Activated CD8-positive, alpha-beta memory T cell treated with anti-CD3 and anti-CD28 coated beads, Interleukin-2, amount 50 U/mL, for 24 hours (primary cell): ENCODE results near the gene SPAG17.

Source experiments
- DNase-seq: peaks from one replicate; pipeline ENCODE4 v3.0.0-alpha.2; 2020; ENCODE audit errors: extremely low read depth

The SPAG17 gene

DNA sequence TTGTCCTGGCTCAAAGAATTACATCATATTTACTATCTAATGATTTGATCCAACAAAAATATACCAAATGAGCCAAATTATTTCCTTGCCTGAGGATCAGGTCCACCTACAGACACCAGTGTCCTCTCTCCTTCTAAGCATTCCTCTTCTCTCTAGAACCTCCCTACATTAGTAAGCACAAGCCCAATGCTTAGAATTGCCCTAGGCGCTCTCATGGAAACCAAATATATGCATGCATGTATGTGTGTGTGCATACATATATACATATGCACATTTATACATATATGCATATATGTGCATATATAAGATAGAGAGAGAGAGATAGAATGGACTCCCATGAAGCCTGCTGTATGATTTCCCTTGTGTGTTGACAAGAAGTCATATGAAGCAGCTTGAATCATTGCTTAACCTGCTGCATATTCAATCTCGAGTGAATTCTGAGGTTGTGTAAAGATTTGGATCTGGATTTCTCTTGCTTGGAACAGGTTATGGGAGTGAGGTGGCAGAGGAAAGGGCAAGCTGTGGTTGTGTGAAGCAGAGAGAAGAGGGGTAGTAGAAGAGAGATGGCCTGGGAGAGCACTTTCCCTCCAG lies 66.1 kb downstream of the SPAG17 start:
- no peak for DNase-seq

DNA sequence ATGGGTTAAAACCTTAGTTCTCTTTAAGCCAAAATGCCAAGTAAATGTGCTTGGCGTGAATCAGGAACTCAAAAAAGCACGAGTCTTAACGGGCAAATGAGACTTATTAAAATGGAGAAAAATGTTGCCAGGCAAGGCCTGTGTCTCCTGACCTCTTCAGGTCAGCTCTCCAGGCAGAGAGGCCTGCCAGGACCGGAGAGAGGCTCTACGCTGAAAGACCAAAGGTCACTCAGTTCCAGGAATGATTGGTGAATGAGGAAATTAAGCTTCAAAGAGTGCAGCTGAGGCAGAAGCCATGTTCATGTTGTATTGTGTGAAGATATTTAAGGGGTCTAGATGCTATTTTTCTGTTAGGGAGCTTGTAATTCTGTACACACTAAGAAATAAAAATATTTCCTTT lies 66.6 kb downstream of the SPAG17 start:
- DNase-seq: no peak

DNA sequence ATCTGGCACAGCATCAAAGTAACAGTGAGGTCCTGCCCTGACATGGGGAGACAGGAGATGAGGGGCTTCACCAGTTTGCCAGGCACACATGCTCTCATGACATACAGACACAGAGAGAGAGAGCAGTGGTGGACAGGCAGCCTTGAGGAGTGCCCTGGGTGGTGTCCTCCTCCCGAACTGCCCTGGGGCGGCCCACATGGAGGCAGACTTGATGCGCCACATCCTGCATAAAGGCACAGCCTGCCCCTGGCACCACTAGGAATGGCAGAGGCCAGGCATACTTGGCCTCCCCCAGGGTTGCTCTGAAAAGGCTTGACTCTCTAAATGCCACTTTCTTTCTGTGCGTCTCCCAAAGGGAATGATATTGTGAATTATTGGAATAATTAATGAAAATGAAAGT lies 67.5 kb downstream of the SPAG17 start:
- DNase-seq: no peak

DNA sequence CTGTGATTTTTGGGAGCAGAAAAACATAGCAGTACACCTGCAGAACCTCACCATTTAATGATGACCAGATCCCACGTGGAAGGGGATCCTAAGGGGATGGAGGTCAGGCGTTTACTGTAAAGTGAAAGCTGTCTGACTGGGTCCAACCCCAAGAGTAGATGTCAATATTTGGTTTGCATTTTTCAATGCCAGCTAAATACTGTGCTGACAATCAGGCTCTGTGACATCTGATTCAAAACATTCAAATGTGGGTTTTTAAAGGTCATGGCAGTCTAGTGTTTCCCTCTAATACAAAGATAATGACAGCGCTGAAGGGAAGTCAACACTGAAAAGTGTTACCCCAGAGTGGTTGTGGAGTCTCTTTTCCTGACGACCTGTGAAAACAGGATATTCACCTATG lies 68.1 kb downstream of the SPAG17 start:
- no peak for DNase-seq

DNA sequence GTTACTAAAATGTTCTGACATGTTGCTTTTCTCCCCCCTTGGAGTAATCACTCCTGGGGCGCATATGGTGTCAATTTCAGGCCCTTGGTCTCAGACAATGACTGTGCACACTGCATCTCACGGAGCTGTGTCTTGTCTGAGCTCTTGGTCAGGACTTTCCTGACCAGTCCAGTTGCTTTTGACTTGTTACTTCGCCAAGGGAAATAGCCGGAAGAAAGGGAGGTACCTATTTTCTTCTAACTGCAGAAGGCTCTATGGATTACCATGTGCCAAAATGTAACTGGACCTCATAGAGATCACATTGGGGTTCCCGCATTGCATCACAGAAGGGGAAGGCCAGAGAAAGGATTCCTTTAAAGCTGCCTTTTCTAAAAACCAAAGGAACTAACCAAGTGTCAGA lies 68.6 kb downstream of the SPAG17 start:
- DNase-seq: no peak

DNA sequence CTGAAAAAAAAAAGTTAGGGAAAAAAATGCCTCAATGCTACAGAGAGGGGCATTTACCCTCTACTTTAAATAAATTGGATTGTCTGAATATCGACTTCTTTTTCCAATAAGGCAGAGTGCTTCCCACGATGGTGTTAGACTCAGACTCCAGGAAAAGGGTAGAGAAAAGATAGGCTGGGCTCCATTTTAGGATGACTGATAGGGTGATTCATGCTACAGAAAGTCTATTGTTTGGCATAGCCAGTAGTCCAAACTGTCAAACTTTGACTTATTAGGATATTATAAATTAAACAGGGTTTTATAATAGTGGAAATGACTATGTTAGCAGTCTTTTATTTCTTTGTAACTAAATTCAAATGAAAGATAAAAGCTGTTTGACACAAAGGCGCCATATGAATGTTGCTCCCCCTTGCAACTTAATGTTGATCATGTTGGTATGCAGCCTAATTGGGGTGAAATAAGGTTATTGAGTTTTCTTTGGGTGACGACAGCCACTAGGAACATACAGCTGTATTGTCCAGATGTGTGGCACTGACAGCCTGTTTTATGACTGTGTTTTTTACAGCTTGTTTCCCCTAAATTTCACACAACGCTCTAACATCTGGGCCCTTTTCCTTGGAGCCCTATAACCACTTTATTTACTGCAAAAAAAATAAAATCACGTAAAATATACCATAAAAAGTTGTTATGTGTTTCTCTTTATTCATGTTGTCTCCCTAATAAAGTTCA lies 69.3 kb downstream of the SPAG17 start:
- DNase-seq: no peak

DNA sequence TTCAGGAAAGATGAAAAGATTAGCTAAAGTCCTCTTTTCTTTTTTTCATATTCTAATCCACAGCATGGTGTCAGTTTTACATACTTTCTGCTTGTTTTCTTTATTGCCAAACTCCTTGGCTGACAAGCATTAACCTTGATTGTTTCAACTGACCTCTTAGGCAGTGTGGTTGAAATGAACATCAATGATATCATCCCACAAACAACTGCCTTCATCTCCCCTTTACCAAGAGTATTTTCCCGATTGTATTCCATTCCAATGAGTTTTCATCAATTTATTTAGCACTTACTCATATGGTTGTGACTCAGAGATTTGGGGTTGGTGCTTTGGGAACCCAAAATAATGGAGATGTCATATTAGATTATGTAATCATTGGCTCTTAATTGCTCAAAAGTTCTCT lies 71.8 kb downstream of the SPAG17 start:
- DNase-seq: no peak

DNA sequence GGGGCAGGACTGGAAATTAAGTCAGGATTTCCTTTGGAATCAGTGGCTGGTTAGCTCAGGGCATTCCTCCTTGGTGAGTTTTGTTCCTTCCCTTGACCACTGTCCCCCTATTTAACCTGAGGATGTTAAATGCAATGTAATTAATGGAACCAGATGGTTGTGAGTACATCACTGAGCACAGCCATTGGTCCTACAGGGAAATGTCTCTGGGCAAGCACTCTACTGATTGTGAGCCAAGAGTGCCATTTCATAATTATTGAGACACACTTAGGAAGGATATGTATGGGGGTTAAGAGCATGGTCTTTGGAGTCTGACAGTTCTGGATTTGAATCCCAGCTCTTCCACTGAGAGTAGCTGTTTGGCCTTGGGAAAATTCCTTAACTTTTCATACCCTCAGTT lies 74.4 kb downstream of the SPAG17 start:
- no peak for DNase-seq

DNA sequence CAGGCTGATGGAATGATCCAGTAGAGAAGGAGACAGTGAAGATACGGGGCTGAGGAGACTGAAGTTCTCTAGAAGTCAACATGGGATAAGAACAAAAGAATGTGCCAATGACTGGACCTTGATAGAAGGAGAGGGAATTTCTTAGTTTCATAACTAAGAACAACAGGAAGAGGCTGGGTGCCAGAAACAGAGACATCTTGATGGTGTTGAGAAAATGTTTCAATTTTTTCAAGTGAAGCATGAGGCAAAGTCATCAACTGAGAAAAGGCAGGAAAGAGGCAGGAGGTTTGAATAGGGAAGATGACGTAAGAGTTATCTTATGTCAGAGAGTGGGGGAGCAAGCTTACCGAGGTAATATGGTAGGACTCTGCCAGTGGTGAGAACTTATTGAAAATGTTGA lies 80.1 kb downstream of the SPAG17 start:
- no peak for DNase-seq

DNA sequence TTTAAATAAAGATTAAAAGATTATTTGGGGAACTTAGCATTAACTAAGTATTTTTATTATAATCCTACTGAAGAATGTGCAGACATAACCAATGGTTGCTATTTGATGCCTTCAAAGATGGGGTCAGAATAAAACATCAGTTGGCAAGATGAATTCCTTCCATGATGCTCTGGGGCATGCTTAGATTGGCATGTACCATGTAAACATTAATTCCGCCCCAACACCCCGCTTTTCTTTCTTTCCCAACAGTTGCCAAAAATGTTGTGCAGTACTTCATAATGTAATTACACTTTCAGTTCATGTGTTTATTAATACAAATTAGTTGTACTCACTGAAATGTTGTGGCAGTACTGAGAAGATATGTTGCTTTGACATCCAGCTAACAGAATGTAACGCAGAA lies 82.6 kb downstream of the SPAG17 start:
- DNase-seq: no peak

DNA sequence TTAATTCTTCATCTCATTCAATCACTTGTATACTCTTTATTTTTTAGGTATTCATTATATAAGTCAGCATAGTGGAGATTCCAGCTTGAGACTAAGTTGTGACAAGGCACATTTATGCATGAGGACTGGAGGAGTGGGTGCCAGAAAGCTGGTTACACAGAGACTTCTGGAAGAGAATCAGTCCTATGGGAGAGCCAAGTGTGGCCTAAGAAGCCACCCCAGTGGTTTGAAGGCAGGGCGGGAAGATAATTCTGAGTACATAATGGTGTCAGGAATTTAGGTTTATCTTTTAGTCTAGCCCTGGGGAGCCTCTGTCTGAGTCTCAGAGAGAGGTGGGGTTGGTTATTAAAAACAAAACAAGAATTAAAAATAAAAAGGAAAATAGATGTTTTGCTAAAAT lies 83.0 kb downstream of the SPAG17 start:
- DNase-seq: no peak

DNA sequence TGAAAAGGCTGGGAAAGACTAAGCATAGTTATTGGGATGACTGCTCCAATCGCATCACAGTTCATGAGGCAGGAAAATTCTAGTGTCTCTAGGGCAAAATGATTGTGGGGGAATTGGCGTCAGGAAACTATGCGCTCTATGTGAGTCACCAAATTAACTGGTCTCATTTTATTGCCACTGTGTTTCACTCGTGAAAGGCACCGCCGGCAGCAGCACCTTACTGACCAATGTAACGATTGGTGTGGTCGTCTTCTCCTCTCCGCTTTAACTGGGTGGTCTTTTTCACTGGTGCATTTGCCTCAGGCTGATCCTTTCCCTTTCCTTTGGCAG lies 83.5 kb downstream of the SPAG17 start:
- DNase-seq: no peak

DNA sequence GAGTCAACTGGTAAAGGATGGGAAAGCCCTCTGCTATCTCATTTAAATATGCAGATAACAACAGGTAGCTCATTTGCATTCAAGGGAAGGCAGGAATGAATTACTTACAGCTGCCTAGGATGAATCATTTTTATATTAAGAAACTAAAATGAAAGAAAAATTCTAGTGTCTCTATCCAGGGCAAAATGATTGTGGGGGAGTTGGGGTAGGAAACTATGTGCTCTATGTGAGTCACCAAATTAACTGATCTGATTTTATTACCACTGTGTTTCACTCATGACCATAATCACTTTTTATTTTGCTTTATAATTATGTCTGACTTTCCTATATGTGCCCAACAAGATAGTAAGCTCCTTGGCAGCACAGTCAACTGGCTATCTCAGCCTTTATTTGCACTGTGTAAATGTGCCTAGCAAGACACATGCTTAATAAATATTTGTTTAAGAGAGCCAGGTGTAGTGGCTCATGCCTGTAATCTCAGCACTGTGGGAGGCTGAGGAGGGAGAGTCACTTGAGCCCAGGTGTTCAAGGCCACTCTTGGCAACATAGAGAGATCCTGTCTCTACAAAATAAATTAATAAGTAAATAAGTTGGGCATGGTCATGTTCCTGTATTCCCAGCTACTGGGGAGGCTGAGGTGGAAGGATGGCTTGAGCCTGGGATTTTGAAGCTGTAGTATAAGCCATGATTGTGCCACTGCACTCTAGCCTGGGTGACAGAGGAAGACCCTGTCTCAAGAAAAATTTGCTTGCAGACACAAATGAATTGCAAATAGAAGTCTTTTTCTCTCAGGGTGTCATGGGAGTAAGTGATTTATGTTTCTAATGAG lies 84.1 kb downstream of the SPAG17 start:
- no peak for DNase-seq

DNA sequence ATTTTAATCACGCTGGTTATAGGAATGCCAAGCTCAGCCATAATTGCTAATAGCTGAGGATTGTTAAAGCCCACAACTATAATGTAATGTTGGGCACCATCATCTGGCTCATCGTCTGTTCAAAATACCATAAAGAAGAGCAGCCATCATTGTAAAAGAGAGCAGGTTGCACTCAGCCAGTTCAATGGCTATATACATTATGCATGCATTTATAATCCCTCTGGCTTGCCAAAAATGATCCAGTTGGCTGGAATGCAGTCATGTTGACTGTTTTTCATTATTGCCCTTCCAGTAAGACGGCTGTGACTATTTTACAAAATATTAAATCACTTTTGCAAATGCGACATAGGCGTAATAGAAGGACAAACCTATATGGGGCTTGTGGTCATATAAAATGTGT lies 85.3 kb downstream of the SPAG17 start:
- no peak for DNase-seq

DNA sequence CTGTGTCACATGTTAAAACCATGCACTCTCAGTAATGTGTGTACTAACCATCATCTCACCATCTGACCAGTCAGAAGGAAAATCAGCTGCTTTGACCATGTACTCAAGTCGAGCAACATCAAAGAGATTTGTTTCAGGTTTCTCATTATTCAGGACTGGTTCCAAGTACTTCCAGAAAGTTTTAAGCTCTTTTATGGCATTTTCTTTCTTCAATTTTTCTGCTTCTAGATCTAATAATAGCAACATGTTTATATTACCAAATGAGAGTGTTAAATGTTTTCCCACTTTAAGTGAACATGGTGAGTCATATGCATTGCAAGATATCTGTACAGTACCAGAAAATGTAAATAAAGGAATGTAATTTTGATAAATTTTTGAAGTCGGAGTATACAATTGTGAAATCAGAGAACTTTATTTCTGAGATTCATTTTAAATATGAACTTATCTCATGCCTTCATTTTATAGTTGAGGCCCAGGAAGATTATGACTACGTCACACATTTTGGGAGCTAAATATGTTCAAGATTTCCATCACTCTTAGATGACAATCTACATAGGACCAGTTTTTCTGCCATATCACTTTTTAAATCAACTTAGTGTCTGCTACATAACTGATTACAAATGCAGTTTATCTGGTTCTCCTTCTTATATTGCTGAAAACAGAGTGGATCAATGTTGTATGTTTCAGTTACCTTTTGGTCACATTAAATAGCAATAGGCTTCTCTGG lies 87.2 kb downstream of the SPAG17 start:
- DNase-seq: no peak

DNA sequence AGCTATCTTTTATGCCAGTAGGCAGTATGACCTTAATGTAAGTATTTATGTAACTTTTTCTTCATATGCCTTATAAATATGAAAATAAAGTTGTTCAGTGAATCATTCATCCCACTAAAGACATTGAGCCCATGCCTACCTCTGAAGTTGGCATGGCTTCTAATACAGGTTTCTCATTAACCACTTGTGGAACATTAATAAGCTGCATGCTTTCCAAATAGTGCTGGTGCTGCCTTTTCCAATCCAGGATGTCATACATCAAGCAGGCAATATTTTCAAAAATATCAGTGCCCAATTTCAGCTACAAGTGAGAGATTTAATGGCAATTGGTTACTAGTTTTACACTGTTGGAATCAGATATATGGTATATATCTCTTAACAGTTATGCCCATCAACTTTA lies 92.0 kb downstream of the SPAG17 start:
- no peak for DNase-seq

DNA sequence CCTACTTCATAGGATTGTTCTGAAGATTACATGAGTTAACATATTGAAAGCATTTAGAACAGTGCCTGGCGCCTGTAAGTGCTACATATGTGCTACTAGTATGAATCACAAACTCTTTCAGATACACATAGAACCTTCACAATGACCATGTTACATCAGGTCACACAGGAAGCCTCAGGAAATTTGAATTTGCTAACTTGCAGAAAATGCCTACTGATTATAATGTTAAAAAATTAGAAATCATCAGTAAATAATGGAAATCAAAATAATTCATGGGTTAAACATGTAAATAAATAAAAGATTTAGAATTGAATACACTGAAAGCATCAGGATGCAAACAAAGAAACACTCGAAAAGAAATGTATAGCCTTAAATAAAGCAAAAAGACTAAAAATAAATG lies 94.9 kb downstream of the SPAG17 start:
- DNase-seq: no peak

DNA sequence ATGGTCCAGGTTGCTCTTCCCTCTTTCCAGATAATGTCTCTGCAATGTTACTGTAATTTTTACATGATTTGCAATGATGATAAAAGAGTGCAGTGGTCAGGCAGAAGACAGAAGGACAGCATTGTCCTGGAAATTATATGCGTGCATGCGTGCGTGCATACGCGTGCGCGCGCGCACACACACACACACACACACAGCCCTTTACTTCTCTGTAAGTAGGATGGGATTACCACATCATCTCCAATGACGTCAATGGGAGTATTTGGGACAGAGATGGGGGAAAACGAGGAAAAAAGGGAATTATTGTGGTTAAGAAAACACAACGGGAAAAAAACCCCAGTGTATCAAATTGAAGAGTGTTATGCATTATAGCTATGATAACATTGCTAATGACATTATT lies 99.7 kb downstream of the SPAG17 start:
- DNase-seq: no peak

DNA sequence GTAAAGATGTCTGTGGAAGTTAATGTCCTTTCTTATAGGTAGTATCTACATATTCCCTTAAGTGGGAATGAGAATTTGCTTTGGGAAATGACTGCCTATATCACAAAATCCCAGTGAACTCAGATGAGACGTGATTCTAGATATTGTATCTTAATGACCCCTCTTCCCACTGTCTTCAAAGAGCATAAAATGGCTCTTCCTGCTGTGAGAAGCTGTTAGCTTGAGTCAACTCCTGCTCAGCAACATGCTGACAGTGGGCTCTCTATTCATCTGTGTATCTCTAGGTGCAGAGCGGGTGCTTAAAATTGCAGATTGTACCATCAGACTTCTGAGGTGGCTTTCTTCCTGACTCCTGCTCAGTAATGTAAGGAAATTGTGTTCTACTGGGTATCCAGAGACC lies 100.6 kb downstream of the SPAG17 start:
- no peak for DNase-seq

DNA sequence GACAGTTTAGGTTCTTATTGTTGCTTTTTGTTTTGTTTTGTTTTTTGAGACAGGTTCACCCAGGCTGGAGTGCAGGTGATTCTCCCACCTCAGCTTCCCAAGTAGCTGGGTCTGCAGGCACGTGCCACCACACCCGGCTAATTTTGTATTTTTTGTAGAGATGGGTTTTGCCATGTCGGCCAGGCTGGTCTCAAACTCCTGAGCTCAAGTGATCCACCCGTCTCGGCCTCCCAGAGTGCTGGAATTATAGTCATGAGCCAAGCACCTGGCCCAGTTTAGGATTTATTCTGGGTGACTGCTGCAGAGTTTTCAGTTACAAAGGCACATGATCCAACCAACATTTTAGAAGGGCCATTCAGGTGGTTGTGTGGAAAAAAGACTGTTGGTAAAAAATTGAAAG lies 102.0 kb downstream of the SPAG17 start:
- DNase-seq: no peak

DNA sequence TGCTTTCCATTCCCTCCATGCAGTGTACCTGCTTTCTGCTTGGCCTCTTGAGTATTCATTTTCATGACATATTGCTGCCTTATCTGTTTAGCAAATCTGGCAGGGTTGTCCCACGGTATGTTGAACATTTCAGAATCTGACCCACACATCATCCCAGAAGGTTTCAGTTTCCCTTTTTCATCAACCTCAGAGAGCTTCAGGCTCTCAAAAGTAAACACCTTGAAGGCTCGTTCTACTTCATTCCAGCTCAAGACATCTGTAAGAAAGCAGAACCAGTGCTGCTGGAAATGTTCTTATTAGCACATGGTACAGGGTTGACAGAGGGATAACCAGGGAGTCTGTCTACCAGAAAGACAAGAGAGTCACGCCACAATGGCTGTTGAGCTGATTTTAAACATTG lies 103.6 kb downstream of the SPAG17 start:
- DNase-seq: no peak

DNA sequence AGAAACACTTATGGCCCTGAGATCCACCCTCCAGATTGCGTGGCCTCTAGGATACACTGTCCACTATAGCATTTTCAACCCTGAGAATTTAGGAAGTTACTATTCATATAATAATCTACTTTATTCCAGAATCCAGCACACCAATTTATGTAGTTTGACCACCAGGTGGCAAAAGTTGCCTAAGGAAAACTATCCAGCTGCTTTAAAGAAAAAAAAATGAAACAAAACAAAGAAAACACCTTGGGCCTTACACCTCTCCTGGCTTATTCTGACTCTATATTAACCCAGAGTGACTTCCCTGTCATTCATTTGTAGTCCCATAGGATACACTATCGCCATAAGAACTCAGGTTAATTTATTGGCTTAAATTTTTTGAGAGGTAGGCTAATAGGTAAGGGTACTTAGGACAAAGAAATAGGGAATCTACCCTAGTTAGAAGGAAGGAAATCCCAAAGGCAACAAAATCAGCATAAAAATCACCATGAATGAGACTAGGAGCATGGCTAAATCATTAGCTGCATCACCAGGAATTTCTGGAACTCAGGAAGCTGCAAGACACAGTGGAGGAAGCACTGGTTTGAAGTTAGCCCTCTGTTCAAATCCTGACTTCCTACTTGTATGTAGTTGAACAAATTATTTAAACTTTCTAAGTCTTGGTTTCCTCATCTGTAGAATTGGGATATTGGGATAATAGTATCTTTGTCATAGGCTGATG lies 107.5 kb downstream of the SPAG17 start:
- DNase-seq: no peak
